ENCODE results near the gene PEAR1. TPM values are rescaled to one million over a fixed set of nuclear protein-coding genes. Genes with fewer than 3 reads are reported as not detected.

PEAR1 gene
- total RNA-seq, 1 experiment from 2014 or later: 11.9 TPM

GRCh38 chr1:156876281-156876680 lies 17.2 kb upstream of the PEAR1 start:
- no peaks in the 10 kb centered on the region for H4K20me1 ChIP-seq (ENCODE audit: low read length)
- ChIA-PET CTCF (no interaction called here), POLR2A (ENCODE audit: unreplicated experiment) (no interaction called here)
- no peaks in the 10 kb centered on the region for H3K27me3 ChIP-seq (ENCODE audit: low read length)
- TF ChIP-seq EZH2 (IDR thresholded peaks at IDR 0.05; ENCODE audit: low read length, unreplicated experiment): no peak
- no peak overlapping the region for H2AFZ ChIP-seq (ENCODE audit: low read length)
- BruUV-seq (replicated peaks): no TSS peak
- intact Hi-C loops (cut with micrococcal nuclease): no loop called here
- DNase-seq: no peak
- H3K4me2 ChIP-seq (ENCODE audit: low read length): no peak overlapping the region
- ATAC-seq: no peak
- H3K9me2 ChIP-seq (replicated peaks; ENCODE audit: low read length): no peaks in the 10 kb centered on the region
- H3K4me1 ChIP-seq (ENCODE audit: insufficient read depth, low read length): peaks cover 4% of the 10 kb centered on the region
- H3K9me3 ChIP-seq (ENCODE audit: low read length): no peaks in the 10 kb centered on the region
- no peaks in the 10 kb centered on the region for H3K36me3 ChIP-seq (ENCODE audit: low read depth, low read length)
- no peak overlapping the region for H3K4me3 ChIP-seq (ENCODE audit: low read length)
- no peak overlapping the region for H3K27ac ChIP-seq (ENCODE audit: low read length)
- no peaks in the 10 kb centered on the region for H3K79me2 ChIP-seq (ENCODE audit: low read length)
- H3F3A ChIP-seq (ENCODE audit: low read length, unreplicated experiment): no peaks in the 10 kb centered on the region
- no peak overlapping the region for H3K9ac ChIP-seq (ENCODE audit: low read length)

DNA sequence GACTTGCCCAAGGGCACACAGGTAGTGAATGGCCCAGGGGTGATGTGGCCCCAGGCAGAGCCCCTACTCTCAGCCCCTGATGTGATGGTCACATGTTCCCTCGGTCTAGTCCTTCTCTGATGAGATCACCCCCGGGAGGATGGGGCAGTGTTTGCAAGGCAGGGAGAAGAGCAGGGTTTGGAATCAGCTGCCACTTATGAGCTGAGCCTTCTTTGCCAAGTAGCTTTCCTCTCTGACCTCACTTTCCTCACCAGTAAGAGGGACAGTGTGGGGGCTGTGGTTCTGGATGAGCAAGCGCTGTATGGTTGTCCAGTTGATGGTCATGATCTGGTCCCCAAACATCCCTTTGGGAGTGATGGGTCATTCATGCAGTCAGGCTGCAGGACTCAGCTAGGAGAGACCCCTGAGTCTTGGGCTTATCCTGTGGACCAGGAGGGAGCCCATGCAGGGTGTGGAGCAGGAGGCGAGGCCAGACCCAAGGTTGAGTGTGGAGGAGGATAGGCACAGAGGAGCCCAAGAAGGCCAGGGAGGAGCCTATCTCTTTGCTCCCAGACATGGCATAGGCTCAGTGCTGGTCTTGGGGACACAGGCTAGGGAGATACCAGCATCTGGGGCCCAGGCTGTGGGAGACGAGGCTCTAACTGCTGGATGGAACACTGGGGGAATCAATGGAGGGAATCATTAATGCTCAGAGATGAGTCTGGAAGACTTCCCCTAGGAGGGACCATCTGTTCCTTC lies 15.9 kb upstream of the PEAR1 start:
- H3K27me3 ChIP-seq (ENCODE audit: low read length): no peaks in the 10 kb centered on the region
- intact Hi-C loops (cut with micrococcal nuclease): no loop called here

DNA sequence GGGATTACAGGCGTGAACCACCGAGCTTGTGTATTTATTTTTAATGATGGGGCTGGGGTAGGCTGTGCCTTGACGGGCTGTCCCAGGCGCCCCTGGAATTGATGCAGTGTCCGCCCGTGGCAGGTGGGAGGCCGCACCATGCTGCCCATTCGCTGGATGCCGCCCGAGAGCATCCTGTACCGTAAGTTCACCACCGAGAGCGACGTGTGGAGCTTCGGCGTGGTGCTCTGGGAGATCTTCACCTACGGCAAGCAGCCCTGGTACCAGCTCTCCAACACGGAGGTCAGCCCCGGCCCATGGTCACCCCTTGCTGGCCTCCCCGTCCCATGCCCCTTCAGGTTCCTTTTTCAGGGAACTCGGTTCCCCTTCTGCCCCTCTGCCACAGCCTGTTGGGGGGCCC lies 13.6 kb upstream of the PEAR1 start:
- DNase-seq: no peak
- no peaks in the 10 kb centered on the region for H4K20me1 ChIP-seq (ENCODE audit: low read length)
- H3F3A ChIP-seq (ENCODE audit: low read length, unreplicated experiment): no peaks in the 10 kb centered on the region
- POLR2A ChIA-PET (ENCODE audit: unreplicated experiment): no interaction called here
- no peak for TF ChIP-seq EZH2 (IDR thresholded peaks at IDR 0.05; ENCODE audit: low read length, unreplicated experiment)
- no peak for TF ChIP-seq EZH2phosphoT487 (IDR thresholded peaks at IDR 0.05; ENCODE audit: borderline replicate concordance, low read length)
- TF ChIP-seq, protein P1, sequence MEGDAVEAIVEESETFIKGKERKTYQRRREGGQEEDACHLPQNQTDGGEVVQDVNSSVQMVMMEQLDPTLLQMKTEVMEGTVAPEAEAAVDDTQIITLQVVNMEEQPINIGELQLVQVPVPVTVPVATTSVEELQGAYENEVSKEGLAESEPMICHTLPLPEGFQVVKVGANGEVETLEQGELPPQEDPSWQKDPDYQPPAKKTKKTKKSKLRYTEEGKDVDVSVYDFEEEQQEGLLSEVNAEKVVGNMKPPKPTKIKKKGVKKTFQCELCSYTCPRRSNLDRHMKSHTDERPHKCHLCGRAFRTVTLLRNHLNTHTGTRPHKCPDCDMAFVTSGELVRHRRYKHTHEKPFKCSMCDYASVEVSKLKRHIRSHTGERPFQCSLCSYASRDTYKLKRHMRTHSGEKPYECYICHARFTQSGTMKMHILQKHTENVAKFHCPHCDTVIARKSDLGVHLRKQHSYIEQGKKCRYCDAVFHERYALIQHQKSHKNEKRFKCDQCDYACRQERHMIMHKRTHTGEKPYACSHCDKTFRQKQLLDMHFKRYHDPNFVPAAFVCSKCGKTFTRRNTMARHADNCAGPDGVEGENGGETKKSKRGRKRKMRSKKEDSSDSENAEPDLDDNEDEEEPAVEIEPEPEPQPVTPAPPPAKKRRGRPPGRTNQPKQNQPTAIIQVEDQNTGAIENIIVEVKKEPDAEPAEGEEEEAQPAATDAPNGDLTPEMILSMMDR (conservative IDR thresholded peaks at IDR 0.05; ENCODE audit: low read depth, low read length): no peak
- H3K9me2 ChIP-seq (replicated peaks; ENCODE audit: low read length): no peaks in the 10 kb centered on the region
- no peaks in the 10 kb centered on the region for H3K79me2 ChIP-seq (ENCODE audit: low read length)
- H3K36me3 ChIP-seq (ENCODE audit: low read depth, low read length): no peaks in the 10 kb centered on the region
- no peaks in the 10 kb centered on the region for H3K4me1 ChIP-seq (ENCODE audit: insufficient read depth, low read length)
- no peak overlapping the region for H3K4me3 ChIP-seq (ENCODE audit: low read length)
- no peak overlapping the region for H3K4me2 ChIP-seq (ENCODE audit: low read length)
- no peak overlapping the region for H3K27ac ChIP-seq (ENCODE audit: low read length)
- no peaks in the 10 kb centered on the region for H3K9me3 ChIP-seq (ENCODE audit: low read length)
- H3K9ac ChIP-seq (ENCODE audit: low read length): no peak overlapping the region
- CTCF ChIA-PET: no interaction called here
- no peaks in the 10 kb centered on the region for H3K27me3 ChIP-seq (ENCODE audit: low read length)
- no peak overlapping the region for H2AFZ ChIP-seq (ENCODE audit: low read length)
- ATAC-seq: no peak
- intact Hi-C loops (cut with micrococcal nuclease): no loop called here
- BruUV-seq (replicated peaks): no TSS peak

More for the DNA sequence above, 15.9 kb upstream of the PEAR1 start:
- Histone ChIP-seq H3K4me3 (ENCODE audit: low read length) (no peak overlapping the region), H3K9me3 (ENCODE audit: low read length) (no peaks in the 10 kb centered on the region), H3K79me2 (ENCODE audit: low read length) (no peaks in the 10 kb centered on the region), H3K4me2 (ENCODE audit: low read length) (no peak overlapping the region), H3K9me2 (replicated peaks; ENCODE audit: low read length) (no peaks in the 10 kb centered on the region), H4K20me1 (ENCODE audit: low read length) (no peaks in the 10 kb centered on the region), H3K36me3 (ENCODE audit: low read depth, low read length) (no peaks in the 10 kb centered on the region), H2AFZ (ENCODE audit: low read length) (no peak overlapping the region), H3K27ac (ENCODE audit: low read length) (no peak overlapping the region), H3K9ac (ENCODE audit: low read length) (no peak overlapping the region), H3F3A (ENCODE audit: low read length, unreplicated experiment) (no peaks in the 10 kb centered on the region), H3K4me1 (ENCODE audit: insufficient read depth, low read length) (no peaks in the 10 kb centered on the region)
- POLR2A ChIA-PET (ENCODE audit: unreplicated experiment): no interaction called here
- BruUV-seq (replicated peaks): no TSS peak
- DNase-seq: no peak
- CTCF ChIA-PET: no interaction called here
- TF ChIP-seq EZH2phosphoT487 (IDR thresholded peaks at IDR 0.05; ENCODE audit: borderline replicate concordance, low read length): no peak
- TF ChIP-seq EZH2 (IDR thresholded peaks at IDR 0.05; ENCODE audit: low read length, unreplicated experiment): no peak
- TF ChIP-seq, protein P1 (conservative IDR thresholded peaks at IDR 0.05; ENCODE audit: low read depth, low read length): no peak
- no peak for ATAC-seq
